K562 (cell line): ENCODE measurements around the gene ALOXE3. TPM values are rescaled to one million over a fixed set of nuclear protein-coding genes. Genes with fewer than 3 reads are reported as not detected.
"Not testable (repeated sequence)": the region's sequence is repeated elsewhere in the genome, so short reads cannot be mapped to it uniquely, and the experiment has no call there.

ENCODE experiments used
- ATAC-seq: fragments of 200-7000 bp; cut with Tn5 transposase; 3 replicates; pipeline ENCODE4 v1.9.1; 2020; ENCODE audit warnings: moderate library complexity
- BruUV-seq: library from RNA; stranded (reverse); fragments of 400-500 nt; replicated peaks from 2 replicates; lab custom pipeline; 2021; lab: Mats Ljungman, UMichigan
- CTCF ChIA-PET: fragments of 300-600 bp; formaldehyde crosslinking; extraction: SDS; loops from one replicate; lab custom pipeline; 2021; ENCODE audit warnings: low intra/inter-chr PET ratio; lab: Yijun Ruan, JAX
- POLR2A ChIA-PET: fragments of 300-600, 350-650 bp; sonication (Branson Sonifier 250); formaldehyde crosslinking; extraction: SDS; loops from one replicate; lab custom pipeline; 2021; ENCODE audit warnings: antibody characterized with exemption, inconsistent platforms; lab: Yijun Ruan, JAX
- DNase-seq, 4 experiments: peaks; one replicate each; pipeline versions ENCODE4 v3.0.0 to v3.0.0-alpha.2; 2011 to 2018; ENCODE audit warnings: low spot score in 3 of 4, mixed read lengths in 3 of 4; ENCODE audit errors: extremely low read depth in 1 of 4
- FAIRE-seq: peaks from 2 replicates; lab custom pipeline; 2011; peaks lifted over from hg19 to GRCh38; lab: Jason Lieb, UNC
- H2AFZ ChIP-seq: 2 replicates; pipeline ENCODE4 v1.6.0; 2011; ENCODE audit warnings: low read depth, low read length, control low read depth, inconsistent platforms
- H3K27ac ChIP-seq: fragments of 200-600 bp; 3 replicates; pipeline ENCODE4 v1.8.0; 2011; ENCODE audit warnings: low read depth, mild to moderate bottlenecking, control low read depth, inconsistent platforms, low read length, moderate library complexity, mixed read lengths; ENCODE audit errors: extremely low read depth
- H3K27me3 ChIP-seq, 2 experiments: fragments of 300-600 bp in 1 of 2; 2 replicates in 1 of 2; 3 replicates in 1 of 2; pipeline versions ENCODE4 v1.6.0 to v1.8.0; 2011; ENCODE audit warnings: inconsistent platforms in 2 of 2, low read length in 2 of 2, mild to moderate bottlenecking in 1 of 2, mixed read lengths in 1 of 2, moderate library complexity in 1 of 2; ENCODE audit not compliant: control insufficient read depth in 2 of 2, insufficient read depth in 2 of 2
- H3K36me3 ChIP-seq: fragments of 300-600 bp; 3 replicates; pipeline ENCODE4 v1.8.0; 2011; ENCODE audit warnings: mild to moderate bottlenecking, low read length, inconsistent platforms; ENCODE audit not compliant: control insufficient read depth, insufficient read depth
- H3K4me1 ChIP-seq, 2 experiments: fragments of 200-600 bp in 1 of 2; replicated peaks in 1 of 2; 2 replicates in 1 of 2; 3 replicates in 1 of 2; pipeline versions ENCODE4 v1.5.1 to v1.8.0; 2011; ENCODE audit warnings: inconsistent platforms in 2 of 2, low read length in 2 of 2, mild to moderate bottlenecking in 1 of 2, mixed read lengths in 1 of 2, moderate library complexity in 1 of 2; ENCODE audit not compliant: control insufficient read depth in 2 of 2, insufficient read depth in 2 of 2
- H3K4me2 ChIP-seq: 2 replicates; pipeline ENCODE4 v1.6.1; 2011; ENCODE audit warnings: low read length, control low read depth, inconsistent platforms, mixed read lengths; ENCODE audit not compliant: insufficient read depth
- H3K4me3 ChIP-seq: fragments of 200-600 bp; sonication (generic), shearing (Covaris generic); 2 replicates; pipeline ENCODE4 v1.5.1; 2016; ENCODE audit warnings: control low read depth, inconsistent platforms
- H3K79me2 ChIP-seq: fragments of 200-600 bp; 3 replicates; pipeline ENCODE4 v1.8.0; 2011; ENCODE audit warnings: low read length, inconsistent platforms; ENCODE audit not compliant: control insufficient read depth, insufficient read depth
- H3K9ac ChIP-seq, 2 experiments: 2 replicates each; pipeline versions ENCODE4 v1.6.0 to v1.6.1; 2011; ENCODE audit warnings: low read depth in 2 of 2, low read length in 2 of 2, control low read depth in 1 of 2, inconsistent platforms in 1 of 2, mild to moderate bottlenecking in 1 of 2, mixed read lengths in 1 of 2; ENCODE audit not compliant: insufficient read depth in 1 of 2
- H3K9me1 ChIP-seq: one replicate; pipeline ENCODE4 v1.6.0; 2011; ENCODE audit warnings: inconsistent platforms, mild to moderate bottlenecking, low read length, moderate library complexity; ENCODE audit not compliant: control insufficient read depth, insufficient read depth
- H3K9me3 ChIP-seq: replicated peaks from 2 replicates; pipeline ENCODE4 v1.5.1; 2011; ENCODE audit warnings: low read depth, low read length, inconsistent platforms; ENCODE audit not compliant: control insufficient read depth, insufficient read depth
- H4K20me1 ChIP-seq: replicated peaks from 2 replicates; pipeline ENCODE4 v1.6.1; 2011; ENCODE audit warnings: low read length, inconsistent platforms, mixed read lengths; ENCODE audit not compliant: control insufficient read depth, insufficient read depth
- MEIS2 ChIP-seq: fragments of 450-650 bp; IDR thresholded peaks from 2 replicates; pipeline ENCODE4 v1.6.1; 2014; ENCODE audit warnings: mild to moderate bottlenecking; ENCODE audit not compliant: partially characterized antibody
- WGBS: fragments of 100-300 bp; shearing (Covaris generic); methylation state at CpG from one replicate; pipeline ENCODE4 v1.1.6; 2016; ENCODE audit warnings: low coverage, mixed read lengths; ENCODE audit not compliant: insufficient coverage; ENCODE audit errors: missing lambda C conversion rate; 5-methylcytosine and 5-hydroxymethylcytosine counted together
- in situ Hi-C: fragments of 300-500 bp; cut with MboI; formaldehyde crosslinking; loops from 4 replicates; pipeline ENCODE4 v1.15.0; 2018; ENCODE audit warnings: inconsistent platforms, mixed read lengths
- intact Hi-C: fragments of 100-400 bp; cut with micrococcal nuclease; formaldehyde crosslinking; loops from 2 replicates; pipeline ENCODE4 v1.14.2; 2022
- polyA plus RNA-seq, 8 experiments: library from polyadenylated mRNA; depleted of rRNA in 4 of 8; stranded (reverse) in 5 of 8; unstranded in 3 of 8; fragments of >200 nt; fragmentation: Nextera tagmentation in 2 of 8; fragmentation: Illumina TruSeq in 1 of 8; extraction: Ambion mirVana in 2 of 8; extraction: Trizol in 1 of 8; gene quantifications; 2 replicates each; pipeline versions ENCODE4 v1.2.1 to v1.2.3, GENCODE V29; 2011 to 2014; ENCODE audit warnings: inconsistent platforms in 1 of 8, missing spikeins in 1 of 8
- total RNA-seq, 7 experiments: library from RNA; depleted of rRNA in 6 of 7; stranded (reverse); fragments of >200 nt in 6 of 7; fragmentation: Illumina TruSeq in 2 of 7; extraction: Trizol in 2 of 7; gene quantifications; 2 replicates each; pipeline versions ENCODE4 v1.2.1 to v1.2.3, GENCODE V29; 2011 to 2021; ENCODE audit warnings: low replicate concordance in 1 of 7
- TF ChIP-seq, protein P1 (sequence below), 2 experiments: IDR thresholded peaks in 1 of 2; conservative IDR thresholded peaks in 1 of 2; 2 replicates each; pipeline ENCODE4 v1.6.1; 2016; ENCODE audit warnings: low read depth in 2 of 2, mild to moderate bottlenecking in 1 of 2, missing compliant biosample characterization in 1 of 2, missing genetic modification characterization in 1 of 2, moderate library complexity in 1 of 2
- TF ChIP-seq, protein P2 (sequence below): fragments of 450-650 bp; IDR thresholded peaks from 2 replicates; pipeline ENCODE4 v1.6.1; 2016

The ALOXE3 gene
- total and polyA plus RNA-seq, 9 of the 15 experiments (the other 6 are each of a cell fraction or from before 2014, with no cell fraction given), result 0.04 TPM; not detected in 8

DNA sequence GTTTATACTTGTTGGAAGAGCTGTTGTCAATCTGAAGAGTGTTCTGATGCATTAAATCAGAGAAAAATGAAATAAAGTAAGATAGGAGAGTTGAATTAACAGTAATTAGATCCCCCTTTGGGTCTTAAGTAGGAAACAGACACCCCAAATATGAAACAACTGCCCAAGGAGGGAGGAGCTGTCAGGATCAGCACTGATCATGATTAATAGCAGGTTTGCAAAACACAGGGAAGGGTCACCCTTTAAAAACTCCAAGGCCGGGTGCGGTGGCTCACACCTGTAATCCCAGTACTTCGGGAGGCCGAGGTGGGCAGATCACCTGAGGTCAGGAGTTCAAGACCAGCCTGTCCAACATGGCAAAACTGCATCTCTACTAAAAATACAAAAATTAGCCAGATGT, 11.3 kb downstream of the ALOXE3 start:
- H3K4me1 ChIP-seq, result peaks cover 10 to 19% of the 10 kb centered on the region in 2 experiments; a peak in 4 of 5 replicates
- H3K79me2 ChIP-seq, intact Hi-C loops, ATAC-seq, POLR2A ChIA-PET, H3K36me3 ChIP-seq, DNase-seq, H4K20me1 ChIP-seq, H3K4me3 ChIP-seq, H3K9ac ChIP-seq, H2AFZ ChIP-seq, H3K27ac ChIP-seq, in situ Hi-C loops, H3K4me2 ChIP-seq, H3K9me1 ChIP-seq, FAIRE-seq, BruUV-seq, H3K27me3 ChIP-seq, H3K9me3 ChIP-seq: not testable (repeated sequence)
- TF ChIP-seq, protein P1, sequence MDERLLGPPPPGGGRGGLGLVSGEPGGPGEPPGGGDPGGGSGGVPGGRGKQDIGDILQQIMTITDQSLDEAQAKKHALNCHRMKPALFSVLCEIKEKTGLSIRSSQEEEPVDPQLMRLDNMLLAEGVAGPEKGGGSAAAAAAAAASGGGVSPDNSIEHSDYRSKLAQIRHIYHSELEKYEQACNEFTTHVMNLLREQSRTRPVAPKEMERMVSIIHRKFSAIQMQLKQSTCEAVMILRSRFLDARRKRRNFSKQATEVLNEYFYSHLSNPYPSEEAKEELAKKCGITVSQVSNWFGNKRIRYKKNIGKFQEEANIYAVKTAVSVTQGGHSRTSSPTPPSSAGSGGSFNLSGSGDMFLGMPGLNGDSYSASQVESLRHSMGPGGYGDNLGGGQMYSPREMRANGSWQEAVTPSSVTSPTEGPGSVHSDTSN (CRISPR knock-in tag; IDR thresholded peaks at IDR 0.05; ENCODE audit: low read depth), result 0 out of 2 replicates have a peak, but pooled peaks have one; percentile 11
- TF ChIP-seq, protein P1 (tag; conservative IDR thresholded peaks at IDR 0.05; ENCODE audit: low read depth), result peak; percentile 39; the same call in 1 of the 2 replicates
- peak; percentile 85 for TF ChIP-seq MEIS2
- TF ChIP-seq, protein P2, sequence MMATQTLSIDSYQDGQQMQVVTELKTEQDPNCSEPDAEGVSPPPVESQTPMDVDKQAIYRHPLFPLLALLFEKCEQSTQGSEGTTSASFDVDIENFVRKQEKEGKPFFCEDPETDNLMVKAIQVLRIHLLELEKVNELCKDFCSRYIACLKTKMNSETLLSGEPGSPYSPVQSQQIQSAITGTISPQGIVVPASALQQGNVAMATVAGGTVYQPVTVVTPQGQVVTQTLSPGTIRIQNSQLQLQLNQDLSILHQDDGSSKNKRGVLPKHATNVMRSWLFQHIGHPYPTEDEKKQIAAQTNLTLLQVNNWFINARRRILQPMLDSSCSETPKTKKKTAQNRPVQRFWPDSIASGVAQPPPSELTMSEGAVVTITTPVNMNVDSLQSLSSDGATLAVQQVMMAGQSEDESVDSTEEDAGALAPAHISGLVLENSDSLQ, result peak; percentile 75
- 64% methylated on average over 4 of the region's 4 CpGs for WGBS
- CTCF ChIA-PET, result interaction anchor here (0.6 kb wide), 1 partner anchor 48 kb away, joined by 3 read pairs; no protein-coding TSS in a partner anchor
